ENCODE results near the gene SCD5. TPM values are rescaled to one million over a fixed set of nuclear protein-coding genes. Genes with fewer than 3 reads are reported as not detected.

SCD5 gene
- total and polyA plus RNA-seq, 2 donors (not counting 1 experiment from before 2014, with no cell fraction given): 0.03 TPM; not detected in 1

DNA sequence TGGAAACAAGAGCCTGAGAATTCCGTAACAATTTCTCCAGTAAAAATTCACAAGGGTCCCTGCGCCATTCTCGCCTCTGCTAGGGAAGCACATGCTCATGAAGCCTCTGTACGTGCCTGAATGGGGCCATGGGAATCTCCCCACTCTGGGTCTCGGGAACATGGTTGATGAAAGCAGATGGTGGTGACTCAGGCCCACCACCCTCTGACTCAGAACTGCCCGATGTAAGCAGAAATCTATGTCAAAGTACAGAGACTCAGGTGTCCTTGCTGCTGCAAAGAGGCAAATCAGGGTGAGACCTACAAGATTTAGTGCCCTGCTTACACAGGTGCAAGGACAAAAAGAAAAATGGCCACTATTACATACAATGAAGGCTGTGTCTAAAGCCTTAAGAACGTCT, 65.0 kb downstream of the SCD5 start:
- ATAC-seq (ENCODE audit: low read depth) (no peak), DNase-seq (no peak)
- no peak overlapping the region for H2AFZ ChIP-seq (ENCODE audit: insufficient read depth, low read depth, low read length, poor library complexity, severe bottlenecking)
- H3K36me3 ChIP-seq (replicated peaks in 1 of 2; ENCODE audit: control extremely low read depth in 1 of 2, control insufficient read depth in 1 of 2, extremely low read depth in 1 of 2, insufficient read depth in 2 of 2, low read length in 1 of 2): no peaks in the 10 kb centered on the region
- H3K9me3 Mint-ChIP-seq (ENCODE audit: insufficient read depth): no peaks in the 10 kb centered on the region
- no peak overlapping the region for H3K4me2 ChIP-seq (replicated peaks; ENCODE audit: low read depth, low read length, poor library complexity, severe bottlenecking)
- no peaks in the 10 kb centered on the region for H4K20me1 ChIP-seq (ENCODE audit: control insufficient read depth, insufficient read depth, low read length, poor library complexity, severe bottlenecking)
- ChIA-PET POLR2A (no interaction called here), CTCF (no interaction called here)
- H3K79me2 ChIP-seq (ENCODE audit: control insufficient read depth, insufficient read depth, low read length): no peaks in the 10 kb centered on the region
- no peak overlapping the region for H3K9ac ChIP-seq (ENCODE audit: low read length)
- H3K4me1 Mint-ChIP-seq: no peaks in the 10 kb centered on the region
- no peak for TF ChIP-seq EZH2 (IDR thresholded peaks at IDR 0.05; ENCODE audit: borderline replicate concordance, insufficient read depth, low read depth, low read length, poor library complexity, severe bottlenecking)
- TF ChIP-seq, protein P1, sequence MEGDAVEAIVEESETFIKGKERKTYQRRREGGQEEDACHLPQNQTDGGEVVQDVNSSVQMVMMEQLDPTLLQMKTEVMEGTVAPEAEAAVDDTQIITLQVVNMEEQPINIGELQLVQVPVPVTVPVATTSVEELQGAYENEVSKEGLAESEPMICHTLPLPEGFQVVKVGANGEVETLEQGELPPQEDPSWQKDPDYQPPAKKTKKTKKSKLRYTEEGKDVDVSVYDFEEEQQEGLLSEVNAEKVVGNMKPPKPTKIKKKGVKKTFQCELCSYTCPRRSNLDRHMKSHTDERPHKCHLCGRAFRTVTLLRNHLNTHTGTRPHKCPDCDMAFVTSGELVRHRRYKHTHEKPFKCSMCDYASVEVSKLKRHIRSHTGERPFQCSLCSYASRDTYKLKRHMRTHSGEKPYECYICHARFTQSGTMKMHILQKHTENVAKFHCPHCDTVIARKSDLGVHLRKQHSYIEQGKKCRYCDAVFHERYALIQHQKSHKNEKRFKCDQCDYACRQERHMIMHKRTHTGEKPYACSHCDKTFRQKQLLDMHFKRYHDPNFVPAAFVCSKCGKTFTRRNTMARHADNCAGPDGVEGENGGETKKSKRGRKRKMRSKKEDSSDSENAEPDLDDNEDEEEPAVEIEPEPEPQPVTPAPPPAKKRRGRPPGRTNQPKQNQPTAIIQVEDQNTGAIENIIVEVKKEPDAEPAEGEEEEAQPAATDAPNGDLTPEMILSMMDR (IDR thresholded peaks at IDR 0.05): no peak
- no peaks in the 10 kb centered on the region for H3K4me1 ChIP-seq (ENCODE audit: control insufficient read depth in 2 of 2, insufficient read depth in 2 of 2, low read length in 2 of 2)
- intact Hi-C loops (cut with micrococcal nuclease): no loop called here
- H3K27ac ChIP-seq (ENCODE audit: low read length in 2 of 2): no peak overlapping the region
- 86% methylated on average over 5 of the region's 7 CpGs for WGBS (ENCODE audit: insufficient coverage)
- no peaks in the 10 kb centered on the region for H3K9me3 ChIP-seq (ENCODE audit: control extremely low read depth in 1 of 3, control insufficient read depth in 2 of 3, insufficient read depth in 1 of 3, low read length in 2 of 3)
- no peak overlapping the region for H3K27ac Mint-ChIP-seq
- peaks cover 12% of the 10 kb centered on the region for H3K27me3 Mint-ChIP-seq
- H3K4me3 Mint-ChIP-seq: no peak overlapping the region
- H3K4me3 ChIP-seq (ENCODE audit: control extremely low read depth in 1 of 5, extremely low read depth in 1 of 5, insufficient read depth in 1 of 5, low read depth in 2 of 5, low read length in 4 of 5): no peak overlapping the region
- H3K27me3 ChIP-seq (replicated peaks in 1 of 4; ENCODE audit: control extremely low read depth in 1 of 4, control insufficient read depth in 3 of 4, insufficient read depth in 4 of 4, low read length in 3 of 4): no peaks in the 10 kb centered on the region

DNA sequence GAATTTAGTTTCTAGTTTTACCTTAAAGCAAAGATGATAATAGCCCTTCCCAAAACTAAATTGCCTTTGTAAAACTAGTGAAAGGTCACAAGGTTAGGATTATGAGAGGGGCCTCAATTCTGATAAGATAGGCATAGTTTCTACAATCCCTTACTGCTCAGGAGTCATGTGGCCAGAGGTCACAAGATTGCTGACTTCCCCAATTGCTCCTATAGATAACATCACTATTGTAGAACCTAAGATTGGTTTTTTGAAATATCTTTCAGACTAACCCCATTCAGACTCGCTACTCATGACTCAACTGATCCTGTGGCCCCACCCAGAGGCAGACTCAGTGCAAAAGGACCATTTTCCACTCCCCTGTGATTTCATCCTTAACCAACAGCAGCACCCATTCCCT, 70.3 kb downstream of the SCD5 start:
- intact Hi-C loops (cut with micrococcal nuclease): no loop called here
- ATAC-seq (ENCODE audit: low read depth): no peak
- Histone ChIP-seq H3K27ac (ENCODE audit: low read length in 2 of 2) (no peak overlapping the region), H3K4me1 (ENCODE audit: control insufficient read depth in 2 of 2, insufficient read depth in 2 of 2, low read length in 2 of 2) (no peaks in the 10 kb centered on the region), H3K9me3 (ENCODE audit: control extremely low read depth in 1 of 3, control insufficient read depth in 2 of 3, insufficient read depth in 1 of 3, low read length in 2 of 3) (no peaks in the 10 kb centered on the region), H4K20me1 (ENCODE audit: control insufficient read depth, insufficient read depth, low read length, poor library complexity, severe bottlenecking) (no peaks in the 10 kb centered on the region), H3K79me2 (ENCODE audit: control insufficient read depth, insufficient read depth, low read length) (no peaks in the 10 kb centered on the region), H3K4me2 (replicated peaks; ENCODE audit: low read depth, low read length, poor library complexity, severe bottlenecking) (no peak overlapping the region), H3K9ac (ENCODE audit: low read length) (no peak overlapping the region), H2AFZ (ENCODE audit: insufficient read depth, low read depth, low read length, poor library complexity, severe bottlenecking) (no peak overlapping the region), H3K4me3 (ENCODE audit: control extremely low read depth in 1 of 5, extremely low read depth in 1 of 5, insufficient read depth in 1 of 5, low read depth in 2 of 5, low read length in 4 of 5) (no peak overlapping the region), H3K27me3 (replicated peaks in 1 of 4; ENCODE audit: control extremely low read depth in 1 of 4, control insufficient read depth in 3 of 4, insufficient read depth in 4 of 4, low read length in 3 of 4) (no peaks in the 10 kb centered on the region), H3K36me3 (replicated peaks in 1 of 2; ENCODE audit: control extremely low read depth in 1 of 2, control insufficient read depth in 1 of 2, extremely low read depth in 1 of 2, insufficient read depth in 2 of 2, low read length in 1 of 2) (no peaks in the 10 kb centered on the region)
- 89% methylated on average over 1 of the region's 1 CpG for WGBS (ENCODE audit: insufficient coverage)
- H3K27me3 Mint-ChIP-seq: peaks cover 1% of the 10 kb centered on the region
- H3K4me3 Mint-ChIP-seq: no peak overlapping the region
- CTCF ChIA-PET: no interaction called here
- no peak overlapping the region for H3K27ac Mint-ChIP-seq
- H3K9me3 Mint-ChIP-seq (ENCODE audit: insufficient read depth): no peaks in the 10 kb centered on the region
- no peak for DNase-seq
- POLR2A ChIA-PET: no interaction called here
- no peak for TF ChIP-seq EZH2 (IDR thresholded peaks at IDR 0.05; ENCODE audit: borderline replicate concordance, insufficient read depth, low read depth, low read length, poor library complexity, severe bottlenecking)
- TF ChIP-seq, protein P1 (IDR thresholded peaks at IDR 0.05): no peak
- H3K4me1 Mint-ChIP-seq: no peaks in the 10 kb centered on the region

All from B cell (primary cell).